COLO668 (cell line): ENCODE data around the gene CARD11.
"Not testable (repeated sequence)": the region's sequence is repeated elsewhere in the genome, so short reads cannot be mapped to it uniquely, and the experiment has no call there.

Experiments used
- DNase-seq: peaks from one replicate; lab custom pipeline; 2025; ENCODE audit not compliant: unreplicated experiment; lab: John Stamatoyannopoulos, UW

CARD11 gene

DNA sequence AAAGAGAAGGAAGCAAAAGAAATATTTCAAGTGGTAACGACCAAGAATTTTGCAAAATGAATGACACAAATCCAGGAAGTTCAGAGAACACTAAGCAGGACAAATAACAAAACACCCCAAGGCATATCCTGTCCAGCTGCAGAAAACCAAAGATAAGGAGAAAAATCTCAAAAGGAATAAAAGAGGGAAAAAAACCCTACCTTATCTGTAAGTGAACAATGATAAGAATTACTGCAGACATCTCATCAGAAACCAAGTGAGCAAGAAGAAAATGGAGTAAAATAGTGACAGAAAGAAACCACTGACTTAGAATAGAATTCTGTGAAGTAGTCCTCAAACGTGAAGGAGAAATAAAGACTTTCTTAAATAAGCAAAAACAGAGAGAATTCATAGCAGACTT lies 21.8 kb downstream of the CARD11 start:
- no peak for DNase-seq

DNA sequence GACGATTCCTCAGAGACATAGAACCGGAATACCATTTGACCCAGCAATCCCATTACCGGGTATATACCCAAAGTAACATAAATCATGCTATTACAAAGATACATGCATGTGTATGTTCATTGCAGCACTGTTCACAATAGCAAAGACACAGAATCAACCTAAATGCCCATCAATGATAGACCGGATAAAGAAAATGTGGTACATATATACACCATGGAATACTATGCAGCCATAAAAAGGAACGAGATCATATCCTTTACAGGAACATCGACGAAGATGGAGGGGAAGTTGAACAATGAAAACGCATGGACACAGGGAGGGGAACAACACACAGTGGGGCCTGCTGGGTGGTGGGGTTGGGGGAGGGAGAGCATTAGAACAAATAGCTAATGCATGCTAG lies 22.4 kb downstream of the CARD11 start:
- not testable (repeated sequence) for DNase-seq

DNA sequence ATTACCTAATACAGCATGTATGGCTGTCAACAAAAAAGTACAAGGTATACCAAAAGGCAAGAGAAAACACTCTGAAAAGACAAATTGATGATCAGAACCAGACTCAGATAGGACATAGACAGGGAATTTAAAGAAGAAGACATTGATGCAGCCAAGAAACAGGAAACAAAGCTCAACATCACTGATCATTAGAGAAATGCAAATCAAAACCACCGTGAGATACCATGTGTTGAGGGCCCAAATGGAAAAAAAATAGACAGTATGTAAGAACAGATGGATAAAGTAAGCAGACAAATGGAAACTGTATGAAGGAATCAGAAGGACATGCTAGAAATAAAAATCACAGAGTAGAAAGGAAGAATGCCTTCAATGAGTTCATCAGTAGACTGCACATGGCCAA lies 23.3 kb downstream of the CARD11 start:
- DNase-seq: no peak

DNA sequence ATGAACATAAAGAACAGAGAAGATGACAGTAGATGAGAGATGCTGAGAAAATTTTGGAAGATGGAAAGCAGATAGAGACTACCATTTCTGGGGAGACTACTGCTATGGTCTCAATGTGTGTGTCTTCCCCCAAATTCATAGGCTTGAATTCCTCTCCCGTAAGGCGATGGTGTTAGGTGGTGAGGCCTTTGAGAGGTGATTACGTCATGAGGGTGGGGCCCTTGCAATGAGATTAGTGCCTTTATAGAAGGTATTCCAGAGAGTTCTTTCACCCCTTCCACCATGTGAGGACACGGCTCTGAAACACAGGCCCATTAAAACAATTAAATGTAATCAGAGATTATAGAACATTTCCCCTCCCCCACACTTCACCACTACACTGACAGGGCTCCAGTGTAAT lies 23.9 kb downstream of the CARD11 start:
- no peak for DNase-seq

DNA sequence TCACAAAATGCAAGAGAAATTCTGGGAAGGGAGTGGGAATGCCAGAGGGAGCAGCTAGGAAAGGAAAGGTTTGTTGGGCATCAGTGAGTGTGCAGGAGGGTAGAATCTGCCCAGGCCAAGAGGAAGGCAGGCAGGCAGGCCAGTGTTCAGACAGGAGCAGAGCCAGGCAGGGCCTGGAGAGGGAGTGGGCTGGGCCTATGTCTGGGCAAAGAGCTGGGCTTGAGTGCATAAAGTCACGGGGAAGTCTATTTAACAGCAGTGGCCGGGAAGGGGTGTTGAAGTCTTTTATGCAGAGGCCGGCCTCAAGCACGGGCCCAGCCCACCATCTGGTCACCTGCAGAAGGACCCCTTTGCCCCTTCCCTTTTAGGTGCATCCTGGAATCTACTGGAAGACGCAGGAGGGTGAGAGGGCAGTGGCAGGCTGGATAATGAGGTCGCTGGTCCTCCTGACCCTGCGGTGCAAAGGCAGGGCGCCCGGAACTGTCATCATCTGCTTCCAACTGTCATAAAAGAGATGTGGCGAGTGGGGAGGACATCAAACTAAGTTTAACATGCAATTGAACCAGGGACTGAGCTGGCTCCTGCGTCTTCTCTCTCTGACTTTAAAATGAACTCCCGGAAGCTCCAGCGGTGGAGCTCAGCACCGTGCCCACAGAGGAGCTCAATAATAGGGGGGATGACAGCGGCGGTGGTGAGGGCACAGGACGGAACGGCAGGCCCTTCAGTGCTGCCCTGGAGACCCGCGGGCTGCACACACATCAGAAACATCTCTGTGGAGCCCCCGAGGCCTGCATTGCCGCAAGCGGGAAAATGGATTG lies 29.5 kb downstream of the CARD11 start:
- no peak for DNase-seq

DNA sequence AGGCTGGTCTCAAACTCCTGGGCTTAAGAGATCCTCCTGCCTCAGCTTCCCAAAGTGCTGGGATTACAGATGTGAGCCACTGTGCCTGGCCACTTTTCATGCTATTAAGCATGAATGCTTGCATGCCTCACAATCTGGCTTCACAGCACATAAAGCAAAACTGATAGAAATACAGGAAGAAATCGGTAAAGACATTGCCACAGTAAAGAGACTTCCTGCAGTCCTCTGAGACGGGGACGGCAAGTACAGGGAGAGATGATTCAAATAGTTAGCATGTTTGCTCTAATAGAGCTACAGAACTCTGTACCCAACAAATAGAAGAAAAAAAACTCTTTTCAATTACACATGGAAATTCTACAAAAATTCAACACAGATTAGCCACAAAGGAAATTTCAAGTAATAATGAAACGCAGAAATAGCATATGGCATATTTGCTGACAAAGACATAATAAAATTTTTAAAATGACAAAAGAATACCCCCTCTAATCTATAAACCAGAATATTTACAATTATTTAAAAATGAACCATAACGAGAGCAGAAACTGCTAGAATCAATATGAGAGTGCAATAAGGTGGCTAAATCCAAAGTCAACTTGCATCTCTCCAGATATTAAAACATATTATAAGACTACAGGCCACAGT lies 32.3 kb downstream of the CARD11 start:
- no peak for DNase-seq

DNA sequence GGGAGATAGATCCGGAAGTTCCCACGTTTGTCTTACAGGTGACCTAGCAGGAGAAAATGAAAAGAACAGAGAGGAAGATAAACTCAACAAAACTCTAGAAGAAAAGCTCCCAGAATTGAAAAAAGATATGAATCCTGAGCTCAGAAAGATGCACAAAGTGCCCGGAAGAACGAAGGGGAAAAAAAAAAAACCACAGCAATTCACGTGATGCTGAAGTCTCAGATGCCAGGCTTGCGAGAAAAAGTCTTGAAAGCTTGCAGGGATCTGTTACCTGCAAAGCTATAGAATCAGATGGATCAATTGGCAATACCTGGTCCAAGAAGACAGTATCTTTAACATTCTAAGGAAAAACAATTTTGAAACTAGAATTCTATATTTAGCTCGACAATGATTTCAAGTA lies 33.5 kb downstream of the CARD11 start:
- DNase-seq: no peak

DNA sequence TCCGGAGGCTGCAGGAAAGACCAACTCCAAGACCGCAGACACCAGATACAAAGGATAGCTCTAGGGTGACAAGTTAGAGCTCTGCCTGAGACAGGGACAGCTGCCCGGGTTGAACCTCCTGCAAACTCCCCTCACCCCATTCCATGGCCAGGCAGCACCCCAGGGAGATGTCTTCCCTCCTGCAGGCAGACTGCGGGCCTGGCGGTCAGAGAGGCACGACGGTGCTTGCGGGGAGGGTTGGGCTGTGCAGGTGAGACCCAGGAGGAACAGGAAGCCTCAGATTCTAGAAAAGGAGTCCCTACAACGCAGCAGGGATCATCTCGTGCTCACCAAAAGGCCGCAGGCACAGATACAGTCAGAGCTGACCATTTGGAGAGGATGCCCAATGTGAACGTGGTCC lies 34.6 kb downstream of the CARD11 start:
- no peak for DNase-seq

DNA sequence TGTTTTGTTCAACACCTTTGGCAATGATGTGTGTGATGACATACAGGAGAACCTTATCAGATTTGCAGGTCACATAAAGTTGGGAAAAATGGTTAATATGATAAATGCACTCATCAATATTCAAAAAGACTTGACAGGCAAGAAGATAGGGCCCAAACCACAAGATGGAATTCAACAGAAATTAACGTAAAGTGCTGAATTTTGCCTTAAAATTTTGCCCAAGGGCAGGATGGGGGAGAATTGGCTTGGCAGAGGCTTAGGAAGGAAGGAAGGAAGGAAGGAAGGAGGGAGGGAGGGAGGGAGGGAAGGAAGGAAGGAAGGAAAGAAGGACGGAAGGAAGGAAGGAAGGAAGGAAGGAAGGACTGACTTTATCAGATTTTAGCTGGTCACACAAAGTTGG lies 35.3 kb downstream of the CARD11 start:
- no peak for DNase-seq

DNA sequence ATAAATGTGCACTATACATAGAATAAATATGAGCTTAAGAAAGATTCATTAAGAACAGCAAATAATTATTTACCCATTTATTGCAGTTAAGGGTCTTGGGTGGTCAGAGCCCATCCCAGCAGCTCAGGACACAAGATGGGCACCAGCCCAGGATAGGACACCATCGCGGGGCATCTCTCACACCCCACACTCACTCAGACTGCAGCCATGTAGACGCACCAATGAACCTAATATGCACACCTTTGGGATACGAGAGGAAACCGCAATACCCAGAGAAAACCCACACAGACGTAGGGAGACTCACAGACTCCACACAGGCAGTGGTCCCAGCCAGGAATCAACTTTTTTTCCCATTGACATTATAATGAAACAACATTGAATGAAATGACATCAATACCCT lies 36.0 kb downstream of the CARD11 start:
- DNase-seq: no peak

DNA sequence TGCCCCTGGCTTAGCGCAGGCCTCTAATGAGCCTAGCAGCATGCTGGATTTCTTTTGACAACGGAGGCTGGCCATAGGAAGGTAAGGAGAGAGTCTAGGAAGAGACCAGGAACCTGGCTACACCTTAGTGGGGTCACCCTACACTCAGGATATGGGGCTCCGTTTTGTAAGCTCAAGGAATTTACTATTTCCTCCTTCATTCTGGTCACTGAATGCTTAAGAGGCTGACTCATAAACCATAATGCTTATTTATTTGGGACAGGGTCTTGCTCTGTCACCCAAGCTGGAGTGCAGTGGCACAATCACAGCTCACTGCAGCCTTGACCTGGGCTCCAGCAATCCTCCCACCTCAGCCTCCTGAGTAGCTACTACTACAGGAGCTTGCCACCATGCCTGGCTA lies 38.4 kb downstream of the CARD11 start:
- no peak for DNase-seq

DNA sequence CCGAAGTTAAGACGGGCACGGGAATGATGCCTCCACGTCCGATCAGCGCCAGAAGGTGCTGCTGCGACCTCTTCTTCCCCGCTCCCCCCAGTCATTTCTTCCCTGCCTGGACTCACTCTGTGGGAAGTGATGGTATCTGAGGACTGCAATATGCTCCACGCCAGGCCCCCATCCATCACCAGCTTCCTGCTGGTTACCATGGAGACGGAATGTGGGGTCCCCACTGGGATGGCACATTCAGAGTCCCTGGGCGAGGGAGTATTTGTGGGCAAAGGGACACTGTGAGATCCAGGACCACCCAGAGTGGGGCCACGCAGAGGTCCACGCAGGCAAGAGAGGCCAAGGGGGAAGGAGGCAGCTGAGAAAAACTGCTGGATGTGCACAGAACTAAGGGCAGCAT lies 39.7 kb downstream of the CARD11 start:
- no peak for DNase-seq

DNA sequence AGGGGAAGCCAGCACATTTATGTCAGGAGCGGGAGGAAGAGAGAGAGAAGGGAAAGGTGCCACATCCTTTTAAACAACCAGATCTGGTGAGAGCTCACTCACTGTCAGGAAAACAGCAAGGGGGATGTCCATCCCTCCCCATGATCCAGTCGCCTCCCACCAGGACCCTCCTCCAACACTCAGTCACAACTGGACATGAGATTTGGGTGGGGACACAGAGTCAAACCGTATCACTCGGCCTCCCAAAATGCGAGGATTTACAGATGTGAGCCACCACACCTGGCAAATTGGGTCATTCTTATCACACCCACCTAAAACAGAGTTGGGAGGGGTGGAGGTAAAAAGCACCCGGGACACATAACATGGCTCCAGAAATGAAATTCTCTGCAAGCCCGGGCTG lies 41.0 kb downstream of the CARD11 start:
- DNase-seq: no peak

DNA sequence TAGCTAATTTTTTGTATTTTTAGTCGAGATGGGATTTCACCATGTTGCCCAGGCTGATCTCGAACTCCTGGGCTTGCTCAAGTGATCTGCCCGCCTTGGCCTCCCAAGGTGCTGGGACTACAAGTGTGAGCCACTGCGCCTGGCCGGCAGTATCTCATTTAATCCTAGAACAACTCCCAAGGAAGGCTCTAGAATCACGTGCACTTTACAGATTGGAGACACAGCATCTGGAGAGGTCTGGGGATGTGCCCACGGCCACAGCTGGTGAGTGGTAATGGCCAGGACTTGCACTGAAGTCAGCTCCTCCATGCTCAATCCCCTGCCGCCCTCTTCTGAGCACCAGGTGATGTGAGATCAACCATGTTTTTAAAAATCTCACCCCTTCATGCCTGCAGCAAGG lies 43.1 kb downstream of the CARD11 start:
- DNase-seq: no peak

DNA sequence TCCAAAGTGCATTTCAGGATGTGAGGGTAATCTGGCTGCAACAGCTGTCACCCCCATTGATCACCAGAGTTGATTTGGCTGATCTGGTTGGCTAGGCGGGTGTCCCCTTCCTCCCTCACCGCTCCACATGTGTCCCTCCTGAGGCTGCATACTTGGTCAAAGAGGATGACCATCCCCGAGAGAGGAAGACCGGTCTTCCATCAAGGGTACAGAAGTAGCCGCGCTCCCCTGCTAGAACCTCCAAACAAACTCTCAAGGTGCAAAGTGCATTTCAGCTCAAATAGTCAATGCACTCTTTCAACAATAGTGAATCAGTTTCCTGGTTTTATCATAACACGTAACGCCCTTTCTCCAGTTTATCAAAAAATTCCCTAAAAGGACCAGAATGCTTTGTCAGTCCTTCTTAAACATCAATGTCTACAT lies 44.6 kb downstream of the CARD11 start:
- no peak for DNase-seq

DNA sequence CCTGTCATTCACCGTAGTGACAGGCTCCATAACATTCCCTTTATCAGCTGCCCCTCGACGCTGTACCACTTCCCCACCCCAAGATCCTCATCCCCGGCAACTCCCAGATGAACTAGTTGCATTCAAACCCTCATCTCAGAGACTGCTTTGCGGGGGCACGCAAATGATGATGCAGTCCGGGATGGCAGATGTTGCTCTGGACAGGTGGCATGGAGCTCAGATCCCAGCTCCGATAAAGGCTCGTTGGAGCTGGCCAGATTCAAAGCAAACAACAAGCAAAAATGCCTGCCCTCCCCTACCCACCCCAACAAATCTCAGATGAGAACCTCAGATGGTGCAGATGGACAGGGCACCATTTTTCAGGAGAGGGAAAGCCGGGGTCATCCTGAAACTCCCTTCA lies 46.7 kb downstream of the CARD11 start:
- no peak for DNase-seq

DNA sequence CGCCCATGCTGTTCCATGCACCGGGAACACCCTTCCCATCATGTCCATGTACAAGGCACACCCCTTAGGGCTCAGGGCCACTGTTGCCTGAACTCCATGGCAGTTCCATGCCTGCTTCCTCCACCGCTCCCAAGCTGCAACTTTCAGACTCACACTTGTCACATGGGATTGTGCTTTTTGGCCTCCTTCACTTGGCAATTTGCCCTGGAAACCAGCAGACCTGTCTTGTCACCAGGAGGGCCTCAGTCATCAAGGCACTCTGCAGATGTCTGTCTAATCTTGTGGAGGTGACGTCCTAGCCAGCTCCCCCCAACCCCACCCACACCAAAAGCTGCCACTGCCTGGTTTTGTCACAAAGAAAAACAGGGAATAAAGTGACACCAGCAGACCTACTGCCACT lies 47.5 kb downstream of the CARD11 start:
- no peak for DNase-seq

DNA sequence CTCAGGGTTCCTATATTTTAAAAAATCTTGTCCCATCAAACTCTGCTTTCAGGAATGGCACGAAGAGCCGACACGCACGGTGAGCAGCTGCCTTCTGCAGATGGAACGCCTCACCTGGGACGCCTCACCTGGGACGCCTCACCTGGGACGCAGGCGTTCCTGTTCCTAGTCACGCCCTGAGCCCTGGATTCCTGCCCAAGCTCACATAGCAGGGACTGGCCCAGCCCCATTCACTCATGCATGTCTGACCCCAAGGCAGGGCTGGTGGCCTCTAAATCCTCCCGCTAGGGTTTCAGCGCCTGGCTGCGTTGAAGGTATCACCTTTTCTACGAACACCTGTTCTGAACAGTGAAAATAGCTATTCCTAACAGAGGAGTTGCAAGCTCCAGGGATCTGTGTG lies 49.8 kb downstream of the CARD11 start:
- peak; percentile 37 for DNase-seq

DNA sequence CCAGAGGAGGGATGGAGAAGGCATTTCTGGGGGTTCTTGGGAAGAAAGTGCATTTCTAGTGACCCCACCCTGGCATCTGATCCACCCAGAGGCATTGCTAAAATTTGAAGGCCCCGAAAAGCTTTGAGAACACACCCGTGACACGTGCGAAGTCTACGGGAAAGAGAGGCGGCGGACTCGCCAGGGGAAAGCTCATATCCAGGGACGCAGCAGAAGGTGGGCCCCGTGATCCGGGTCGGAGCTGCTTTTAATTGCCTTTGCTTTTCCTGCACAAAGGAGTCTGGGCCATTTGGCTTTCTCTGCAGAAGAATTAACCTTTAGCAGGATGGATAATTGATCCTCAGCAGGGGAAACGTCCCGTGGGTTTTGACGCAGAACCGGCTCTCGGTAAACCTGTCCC lies 50.3 kb downstream of the CARD11 start:
- DNase-seq: no peak

DNA sequence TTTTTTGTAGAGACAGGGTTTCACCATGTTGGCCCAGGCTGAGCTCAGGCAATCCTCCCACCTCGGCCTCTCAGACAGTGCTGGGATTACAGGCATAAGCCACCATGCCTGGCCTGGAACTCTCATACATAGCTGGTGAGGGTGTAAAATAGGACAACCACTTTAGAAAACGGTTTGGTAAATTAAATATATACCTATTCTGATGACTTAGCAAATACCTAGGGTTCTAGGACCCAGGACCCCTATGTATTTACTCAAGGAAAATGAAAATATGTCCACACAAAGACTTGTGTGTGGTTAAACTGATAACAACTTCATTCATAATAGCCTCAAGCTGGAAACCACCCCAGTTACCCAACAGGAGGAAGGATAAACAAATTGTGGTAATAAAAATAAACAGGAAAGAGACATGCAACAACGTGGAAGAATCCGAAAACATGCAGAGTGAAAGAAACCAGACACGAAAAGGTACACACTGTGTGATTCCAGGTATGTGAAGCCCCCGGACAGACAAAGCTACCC lies 52.7 kb downstream of the CARD11 start:
- no peak for DNase-seq

DNA sequence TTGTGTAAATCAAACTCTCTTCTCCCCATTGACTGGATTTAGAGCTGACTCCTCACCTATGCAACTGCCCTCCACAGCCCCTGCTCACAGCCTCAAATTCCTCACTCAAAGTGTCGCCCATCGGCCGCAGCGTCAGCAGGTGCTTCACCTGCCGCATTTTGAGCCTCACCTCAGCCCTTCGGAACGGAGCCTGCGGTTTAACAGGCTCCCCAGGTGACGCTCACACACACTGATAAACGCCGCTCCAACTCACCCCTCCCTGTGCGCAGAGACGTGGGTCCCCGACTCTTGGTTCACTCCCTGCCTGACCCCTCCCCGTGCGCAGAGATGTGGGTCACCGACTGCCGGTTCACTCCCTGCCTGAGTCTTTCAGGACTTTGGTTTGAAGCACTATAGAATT lies 57.1 kb downstream of the CARD11 start:
- DNase-seq: no peak

DNA sequence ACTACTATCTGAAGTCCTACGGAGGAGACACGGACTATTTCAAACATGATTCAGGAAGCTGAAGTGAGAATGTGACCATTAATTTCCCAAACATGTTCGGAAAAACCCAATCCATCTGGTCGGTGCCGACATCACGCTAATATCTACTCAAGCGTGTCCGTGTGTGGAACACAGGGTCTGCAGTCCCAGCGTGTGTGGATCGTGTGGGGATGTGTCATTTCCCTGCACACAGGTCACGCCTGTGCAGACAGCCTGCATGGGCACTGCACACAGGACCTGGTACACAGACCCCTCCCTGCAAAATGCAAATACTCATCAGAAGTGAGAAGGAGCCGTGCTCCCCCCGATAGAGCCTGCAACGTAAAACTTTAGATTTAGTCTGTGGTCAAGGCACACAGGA lies 57.8 kb downstream of the CARD11 start:
- no peak for DNase-seq

DNA sequence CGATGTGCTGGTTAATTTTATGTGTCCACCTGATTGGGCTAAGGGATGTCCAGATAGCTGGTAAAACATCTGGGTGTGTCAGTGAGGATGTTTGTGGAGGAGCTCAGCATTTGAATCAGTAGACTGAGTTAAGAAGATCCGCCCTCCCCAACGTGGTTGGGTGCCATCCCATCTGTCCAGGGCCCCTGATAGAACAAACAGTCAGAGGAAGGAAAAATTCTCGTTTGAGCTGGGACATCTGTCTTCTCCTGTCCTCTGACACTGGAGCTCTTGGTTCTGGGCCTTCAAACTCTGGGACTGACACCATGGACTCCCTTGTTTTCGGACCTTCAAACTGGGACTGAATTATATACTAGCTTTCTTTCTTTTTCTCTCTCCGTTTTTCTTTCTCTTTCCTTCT lies 59.6 kb downstream of the CARD11 start:
- DNase-seq: no peak
